Measurements from ENCODE around the gene TMEM101. TPM values are rescaled to one million over a fixed set of nuclear protein-coding genes. Genes with fewer than 3 reads are reported as not detected.
A peak's percentile ranks its signal among the peaks of the same experiment; 100 is the strongest.

TMEM101 gene
- total and polyA plus RNA-seq, 4 donors, result 28.7 to 43.5 (median 33.1) TPM

DNA sequence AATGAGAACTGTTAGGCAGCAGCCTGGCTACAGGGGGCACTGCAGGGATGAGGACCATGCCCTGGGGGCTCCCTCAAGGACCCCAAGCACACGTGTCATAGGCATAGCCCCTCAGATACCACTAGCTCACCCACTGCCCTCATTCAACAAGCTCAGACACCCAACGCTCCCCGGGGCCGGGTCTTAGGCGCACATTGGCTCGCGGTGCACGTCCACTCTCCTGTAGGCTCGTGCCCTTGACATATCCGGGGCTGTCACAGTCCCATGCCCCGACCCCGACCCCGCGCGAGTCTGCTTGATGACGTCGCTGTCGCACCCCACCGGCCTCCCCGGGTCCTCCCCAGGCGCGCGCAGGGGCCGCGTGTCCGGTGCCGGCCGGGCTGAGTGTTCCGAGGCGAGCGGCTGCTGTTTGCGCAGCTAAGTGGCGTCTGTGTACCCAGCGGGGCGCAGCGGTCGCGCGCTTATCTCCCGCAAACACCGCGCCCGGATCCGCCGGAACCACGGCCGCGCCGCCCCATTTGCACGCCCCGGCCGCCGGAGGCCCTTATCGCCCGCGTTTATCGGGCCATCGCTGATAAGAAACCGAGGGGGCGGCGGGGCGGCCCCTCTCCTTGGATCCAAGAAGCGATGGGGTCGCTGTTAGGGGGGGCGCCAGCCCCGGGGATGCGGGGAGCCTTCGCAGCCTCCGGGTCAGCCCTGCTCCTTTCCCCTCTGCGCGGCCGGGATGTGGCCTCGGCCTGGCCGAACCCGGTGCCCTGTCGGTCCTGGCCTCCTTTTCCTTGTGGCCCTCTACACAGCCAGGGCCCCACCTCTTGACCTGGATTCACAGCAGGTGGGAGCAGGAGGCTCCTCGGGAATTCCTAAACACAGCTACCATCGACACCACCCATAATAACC, 31.0 kb downstream of the TMEM101 start:
- peak overlapping the region in 1 of 2 donors; percentile 47 for H3K27ac ChIP-seq (ENCODE audit: low read depth in 1 of 2, low read length in 1 of 2)
- ATAC-seq (ENCODE audit: insufficient read depth, low FRiP score) (peak; percentile 41), DNase-seq (peak; percentile 39 to 76 (median 67))
- peak overlapping the region; percentile 14 for H3K4me3 ChIP-seq
- no peaks in the 10 kb centered on the region for H3K36me3 ChIP-seq (ENCODE audit: control insufficient read depth in 4 of 4, insufficient read depth in 4 of 4, low read length in 4 of 4)
- no peaks in the 10 kb centered on the region for H3K9me3 ChIP-seq (ENCODE audit: control insufficient read depth in 4 of 4, insufficient read depth in 3 of 4, low read length in 3 of 4)
- TF ChIP-seq, protein P1, sequence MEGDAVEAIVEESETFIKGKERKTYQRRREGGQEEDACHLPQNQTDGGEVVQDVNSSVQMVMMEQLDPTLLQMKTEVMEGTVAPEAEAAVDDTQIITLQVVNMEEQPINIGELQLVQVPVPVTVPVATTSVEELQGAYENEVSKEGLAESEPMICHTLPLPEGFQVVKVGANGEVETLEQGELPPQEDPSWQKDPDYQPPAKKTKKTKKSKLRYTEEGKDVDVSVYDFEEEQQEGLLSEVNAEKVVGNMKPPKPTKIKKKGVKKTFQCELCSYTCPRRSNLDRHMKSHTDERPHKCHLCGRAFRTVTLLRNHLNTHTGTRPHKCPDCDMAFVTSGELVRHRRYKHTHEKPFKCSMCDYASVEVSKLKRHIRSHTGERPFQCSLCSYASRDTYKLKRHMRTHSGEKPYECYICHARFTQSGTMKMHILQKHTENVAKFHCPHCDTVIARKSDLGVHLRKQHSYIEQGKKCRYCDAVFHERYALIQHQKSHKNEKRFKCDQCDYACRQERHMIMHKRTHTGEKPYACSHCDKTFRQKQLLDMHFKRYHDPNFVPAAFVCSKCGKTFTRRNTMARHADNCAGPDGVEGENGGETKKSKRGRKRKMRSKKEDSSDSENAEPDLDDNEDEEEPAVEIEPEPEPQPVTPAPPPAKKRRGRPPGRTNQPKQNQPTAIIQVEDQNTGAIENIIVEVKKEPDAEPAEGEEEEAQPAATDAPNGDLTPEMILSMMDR (IDR thresholded peaks at IDR 0.05; ENCODE audit: control extremely low read depth, extremely low read depth), result no peak
- WGBS, 2 donors, result 2% methylated on average over 48 to 78 of the region's 78 CpGs
- H3K4me1 ChIP-seq (ENCODE audit: control insufficient read depth in 5 of 5, insufficient read depth in 5 of 5, low read length in 5 of 5), result peaks cover 0 to 9% (median 3%) of the 10 kb centered on the region in 5 donors
- H3K9ac ChIP-seq (ENCODE audit: insufficient read depth in 1 of 2, low read length in 2 of 2), result peak overlapping the region in 1 of 2 donors; percentile 16
- H3K27me3 ChIP-seq (ENCODE audit: control insufficient read depth in 3 of 3, insufficient read depth in 3 of 3, low read length in 2 of 3), result peaks cover 0 to 41% (median 39%) of the 10 kb centered on the region in 3 donors

DNA sequence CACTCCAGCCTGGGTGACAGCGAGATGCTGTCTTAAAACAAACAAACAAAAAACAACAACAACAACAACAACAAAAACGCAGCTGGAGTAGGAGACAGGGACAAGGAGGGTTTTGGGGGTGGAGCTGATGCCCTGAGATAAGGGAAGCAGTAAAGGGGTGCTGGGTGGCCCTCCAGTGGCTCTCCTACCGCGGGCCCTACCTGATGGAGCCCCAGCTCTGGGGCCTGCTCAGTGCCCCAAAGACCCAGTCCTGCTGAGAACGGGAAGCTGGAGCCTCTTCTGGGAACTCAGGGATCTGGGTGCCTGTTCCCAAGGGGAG, 31.6 kb downstream of the TMEM101 start:
- ATAC-seq (ENCODE audit: insufficient read depth, low FRiP score) (no peak), DNase-seq (no peak)
- TF ChIP-seq, protein P1 (IDR thresholded peaks at IDR 0.05; ENCODE audit: control extremely low read depth, extremely low read depth), result no peak
- 21 to 23% methylated on average over 5 of the region's 5 CpGs for WGBS, 2 donors
- Histone ChIP-seq H3K4me3 (no peak overlapping the region), H3K27ac (ENCODE audit: low read depth in 1 of 2, low read length in 1 of 2) (no peak overlapping the region), H3K27me3 (ENCODE audit: control insufficient read depth in 3 of 3, insufficient read depth in 3 of 3, low read length in 2 of 3) (peaks cover 0 to 41% (median 36%) of the 10 kb centered on the region in 3 donors), H3K9ac (ENCODE audit: insufficient read depth in 1 of 2, low read length in 2 of 2) (no peak overlapping the region), H3K9me3 (ENCODE audit: control insufficient read depth in 4 of 4, insufficient read depth in 3 of 4, low read length in 3 of 4) (no peaks in the 10 kb centered on the region), H3K4me1 (ENCODE audit: control insufficient read depth in 5 of 5, insufficient read depth in 5 of 5, low read length in 5 of 5) (peaks cover 0 to 9% (median 3%) of the 10 kb centered on the region in 5 donors), H3K36me3 (ENCODE audit: control insufficient read depth in 4 of 4, insufficient read depth in 4 of 4, low read length in 4 of 4) (no peaks in the 10 kb centered on the region)

DNA sequence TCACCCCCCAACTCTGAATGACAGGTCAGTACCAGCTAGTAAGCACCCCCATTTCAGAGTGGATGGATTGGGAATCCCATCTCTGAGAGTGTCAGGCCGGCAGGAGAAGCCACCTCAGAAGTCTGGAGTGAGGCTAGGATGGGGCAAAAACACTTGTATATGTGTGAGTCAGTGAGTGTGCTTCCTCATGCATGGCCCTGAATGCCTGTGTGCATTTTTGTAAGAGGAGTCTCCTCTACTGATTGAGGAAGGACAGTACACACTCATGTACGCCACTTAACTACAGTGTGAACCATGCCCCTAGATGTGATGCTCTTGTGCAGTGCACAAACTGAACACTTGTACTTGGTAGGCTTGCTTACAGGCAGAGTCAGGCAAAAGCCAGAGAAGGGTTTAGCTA, 32.6 kb downstream of the TMEM101 start:
- DNase-seq (no peak), ATAC-seq (ENCODE audit: insufficient read depth, low FRiP score) (no peak)
- Histone ChIP-seq H3K27ac (ENCODE audit: low read depth in 1 of 2, low read length in 1 of 2) (no peak overlapping the region), H3K36me3 (ENCODE audit: control insufficient read depth in 4 of 4, insufficient read depth in 4 of 4, low read length in 4 of 4) (no peaks in the 10 kb centered on the region), H3K9me3 (ENCODE audit: control insufficient read depth in 4 of 4, insufficient read depth in 3 of 4, low read length in 3 of 4) (no peaks in the 10 kb centered on the region), H3K4me1 (ENCODE audit: control insufficient read depth in 5 of 5, insufficient read depth in 5 of 5, low read length in 5 of 5) (peaks cover 0 to 9% (median 3%) of the 10 kb centered on the region in 5 donors), H3K4me3 (no peak overlapping the region), H3K9ac (ENCODE audit: insufficient read depth in 1 of 2, low read length in 2 of 2) (no peak overlapping the region), H3K27me3 (ENCODE audit: control insufficient read depth in 3 of 3, insufficient read depth in 3 of 3, low read length in 2 of 3) (peaks cover 0 to 36% (median 36%) of the 10 kb centered on the region in 3 donors)
- TF ChIP-seq, protein P1 (IDR thresholded peaks at IDR 0.05; ENCODE audit: control extremely low read depth, extremely low read depth), result no peak
- WGBS, 2 donors, result 80 to 89% methylated on average over 2 of the region's 2 CpGs

All from lung (tissue), 12 donors.